Measurements from ENCODE around the gene PLIN4.

DNA sequence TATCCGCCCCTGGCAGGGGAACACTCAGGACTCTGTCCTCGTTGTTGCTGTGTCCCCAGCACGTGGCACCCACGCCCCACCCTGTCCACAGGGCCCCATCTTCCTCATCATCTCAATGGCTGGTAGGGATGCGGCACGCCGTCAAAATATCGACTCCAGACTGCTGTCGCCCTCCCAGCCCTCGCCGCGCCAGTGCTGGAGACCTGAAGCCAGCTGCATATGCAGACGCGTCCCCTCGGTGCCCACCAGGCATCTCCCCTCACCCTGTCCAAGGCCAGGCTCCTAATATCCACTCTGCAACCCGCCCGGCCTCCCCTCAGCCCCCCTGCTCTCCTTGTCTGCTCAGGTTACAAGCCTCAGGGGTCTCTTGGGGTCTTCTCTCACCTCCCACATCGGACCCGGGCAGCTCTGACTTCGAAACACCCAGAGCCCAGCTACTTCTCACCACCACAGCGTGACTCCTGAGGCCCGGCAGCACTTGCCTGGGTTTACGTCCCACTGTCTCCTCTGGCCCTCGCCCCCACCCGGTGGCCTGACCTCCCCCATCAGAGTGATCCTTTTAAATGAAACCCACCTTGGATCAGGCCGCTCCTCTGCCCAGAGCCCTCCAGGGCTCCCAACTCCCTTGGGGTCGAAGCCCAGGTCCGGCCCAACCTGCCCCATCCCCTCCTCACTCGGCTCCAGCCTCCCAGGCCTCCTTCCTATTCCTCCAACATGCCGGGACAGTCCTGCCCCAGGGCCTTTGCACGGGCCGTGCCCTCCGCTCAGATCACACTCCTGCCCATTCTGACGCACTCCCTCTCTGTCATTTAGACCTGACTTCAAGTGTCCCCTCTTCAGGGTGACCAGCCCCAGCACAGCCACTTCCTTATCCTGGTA is 12.5 kb downstream of the PLIN4 start:
- TF ChIP-seq, protein P1, sequence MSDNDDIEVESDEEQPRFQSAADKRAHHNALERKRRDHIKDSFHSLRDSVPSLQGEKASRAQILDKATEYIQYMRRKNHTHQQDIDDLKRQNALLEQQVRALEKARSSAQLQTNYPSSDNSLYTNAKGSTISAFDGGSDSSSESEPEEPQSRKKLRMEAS (IDR thresholded peaks at IDR 0.05) = no peak
- TF ChIP-seq, protein P2, sequence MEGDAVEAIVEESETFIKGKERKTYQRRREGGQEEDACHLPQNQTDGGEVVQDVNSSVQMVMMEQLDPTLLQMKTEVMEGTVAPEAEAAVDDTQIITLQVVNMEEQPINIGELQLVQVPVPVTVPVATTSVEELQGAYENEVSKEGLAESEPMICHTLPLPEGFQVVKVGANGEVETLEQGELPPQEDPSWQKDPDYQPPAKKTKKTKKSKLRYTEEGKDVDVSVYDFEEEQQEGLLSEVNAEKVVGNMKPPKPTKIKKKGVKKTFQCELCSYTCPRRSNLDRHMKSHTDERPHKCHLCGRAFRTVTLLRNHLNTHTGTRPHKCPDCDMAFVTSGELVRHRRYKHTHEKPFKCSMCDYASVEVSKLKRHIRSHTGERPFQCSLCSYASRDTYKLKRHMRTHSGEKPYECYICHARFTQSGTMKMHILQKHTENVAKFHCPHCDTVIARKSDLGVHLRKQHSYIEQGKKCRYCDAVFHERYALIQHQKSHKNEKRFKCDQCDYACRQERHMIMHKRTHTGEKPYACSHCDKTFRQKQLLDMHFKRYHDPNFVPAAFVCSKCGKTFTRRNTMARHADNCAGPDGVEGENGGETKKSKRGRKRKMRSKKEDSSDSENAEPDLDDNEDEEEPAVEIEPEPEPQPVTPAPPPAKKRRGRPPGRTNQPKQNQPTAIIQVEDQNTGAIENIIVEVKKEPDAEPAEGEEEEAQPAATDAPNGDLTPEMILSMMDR (IDR thresholded peaks at IDR 0.05 in 2 of 3, conservative IDR thresholded peaks at IDR 0.05 in 1 of 3; ENCODE audit: borderline replicate concordance in 1 of 3, insufficient read depth in 1 of 3, low read depth in 2 of 3, low read length in 2 of 3) = no peak
- TF ChIP-seq SRF (IDR thresholded peaks at IDR 0.05; ENCODE audit: low read depth) (no peak), EZH2 (IDR thresholded peaks at IDR 0.05) (no peak), JUND (IDR thresholded peaks at IDR 0.05) (no peak), ZNF274 (IDR thresholded peaks at IDR 0.05; ENCODE audit: low read depth, low read length) (no peak), POLR2A (IDR thresholded peaks at IDR 0.05; ENCODE audit: borderline replicate concordance, extremely low read depth, insufficient read depth, insufficient read length) (no peak), YY1 (IDR thresholded peaks at IDR 0.05; ENCODE audit: extremely low read depth, insufficient replicate concordance, low read depth, low read length) (no peak), ELF1 (IDR thresholded peaks at IDR 0.05; ENCODE audit: borderline replicate concordance, low read depth) (no peak), EGR1 (IDR thresholded peaks at IDR 0.05; ENCODE audit: low read depth) (no peak)
- TF ChIP-seq, protein P3, sequence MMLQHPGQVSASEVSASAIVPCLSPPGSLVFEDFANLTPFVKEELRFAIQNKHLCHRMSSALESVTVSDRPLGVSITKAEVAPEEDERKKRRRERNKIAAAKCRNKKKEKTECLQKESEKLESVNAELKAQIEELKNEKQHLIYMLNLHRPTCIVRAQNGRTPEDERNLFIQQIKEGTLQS (IDR thresholded peaks at IDR 0.05) = no peak
